Upper lobe of left lung (tissue), 4 donors: ENCODE results near the gene KIF12.

Source experiments
- POLR2A ChIP-seq, 4 donors: fragments of 450-650 bp; IDR thresholded peaks; one replicate each; pipeline ENCODE4 v1.5.1; 2016 to 2017; ENCODE audit warnings: antibody characterized with exemption in 4 of 4, mild to moderate bottlenecking in 2 of 4
- POLR2AphosphoS5 ChIP-seq, 2 donors: sonication (generic); formaldehyde crosslinking; IDR thresholded peaks; one replicate each; pipeline ENCODE4 v1.5.1; 2017; ENCODE audit warnings: antibody characterized with exemption in 2 of 2

DNA sequence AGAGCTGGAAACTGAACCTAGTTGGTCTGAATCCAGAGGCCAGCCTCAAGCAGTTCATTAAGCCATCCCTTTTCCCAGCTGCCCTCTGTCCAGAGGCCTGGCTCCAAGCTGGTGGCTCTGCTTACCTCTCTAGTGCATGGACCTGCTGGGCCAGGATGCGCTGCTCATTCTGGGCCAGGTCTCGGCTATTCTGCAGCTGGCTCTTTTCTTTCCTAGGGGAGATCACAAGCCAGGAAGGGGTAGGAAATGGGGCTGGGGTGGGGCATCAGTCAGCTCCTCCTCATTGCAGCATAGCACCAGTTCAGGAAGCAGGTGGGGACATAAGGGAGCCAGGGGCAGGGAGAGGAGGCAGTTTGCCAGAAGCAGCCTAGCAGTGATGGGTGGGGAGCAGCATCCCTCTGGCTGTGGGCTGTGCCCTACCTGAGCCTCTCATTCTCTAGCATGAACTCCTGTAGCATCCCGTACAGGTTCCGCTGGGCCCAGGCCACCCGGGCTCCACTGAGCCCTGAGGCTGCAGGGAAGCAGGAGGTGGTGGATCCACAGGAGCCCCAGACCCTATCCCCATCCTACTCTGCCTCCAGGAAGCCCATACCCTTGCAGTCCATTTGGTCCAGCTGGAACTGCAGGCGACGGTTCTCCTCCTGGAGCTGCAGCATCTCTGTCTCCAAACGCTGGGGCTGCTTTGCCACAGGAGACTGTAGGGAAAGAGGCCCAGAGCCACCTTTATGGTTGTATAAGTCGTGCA, 5.2 kb downstream of the KIF12 start:
- TF ChIP-seq POLR2A (IDR thresholded peaks at IDR 0.05) (no peak), POLR2AphosphoS5 (IDR thresholded peaks at IDR 0.05) (no peak)
